ENCODE measurements around the gene ARHGEF6. TPM values are rescaled to one million over a fixed set of nuclear protein-coding genes. Genes with fewer than 3 reads are reported as not detected.

ARHGEF6 gene
- total RNA-seq, 1 donor from 2014 or later: 16.2 TPM

DNA sequence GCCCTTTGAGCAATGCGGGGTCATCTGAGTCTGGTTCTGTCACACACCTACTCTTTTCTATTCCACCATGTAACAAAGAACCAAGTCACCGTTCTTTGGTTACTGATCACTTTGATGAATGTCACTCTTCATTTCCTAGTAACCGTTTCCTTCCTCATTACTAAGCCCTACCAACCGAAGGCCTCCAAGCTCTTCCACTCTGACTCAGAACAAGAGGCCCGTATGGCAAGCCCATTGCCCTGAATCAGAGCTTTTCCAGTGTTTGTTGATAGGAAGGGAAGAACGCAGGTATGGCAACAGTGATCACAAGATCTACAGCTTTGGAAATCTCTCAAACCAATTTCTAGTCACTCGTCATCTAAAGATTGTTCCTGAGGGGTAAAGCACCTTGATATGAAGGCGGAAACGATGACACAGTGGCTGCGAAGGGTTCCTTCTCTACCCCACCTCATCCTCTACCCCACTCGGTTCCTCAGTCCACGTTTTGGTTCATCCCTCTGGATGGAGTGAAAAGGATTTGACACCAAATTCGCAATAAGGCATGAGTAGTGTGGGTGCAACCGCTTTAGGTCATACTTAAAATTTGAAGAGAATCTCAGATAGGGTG, 160.7 kb downstream of the ARHGEF6 start:
- DNase-seq (ENCODE audit: extremely low spot score in 2 of 2): no peak
- no peaks in the 10 kb centered on the region for H3K4me1 ChIP-seq
- intact Hi-C loops (cut with DNase I): no loop called here
- TF ChIP-seq POLR2A (IDR thresholded peaks at IDR 0.05) (no peak), POLR2AphosphoS5 (IDR thresholded peaks at IDR 0.05; ENCODE audit: insufficient read depth in 1 of 2, low read depth in 1 of 2) (no peak)
- TF ChIP-seq, protein P1, sequence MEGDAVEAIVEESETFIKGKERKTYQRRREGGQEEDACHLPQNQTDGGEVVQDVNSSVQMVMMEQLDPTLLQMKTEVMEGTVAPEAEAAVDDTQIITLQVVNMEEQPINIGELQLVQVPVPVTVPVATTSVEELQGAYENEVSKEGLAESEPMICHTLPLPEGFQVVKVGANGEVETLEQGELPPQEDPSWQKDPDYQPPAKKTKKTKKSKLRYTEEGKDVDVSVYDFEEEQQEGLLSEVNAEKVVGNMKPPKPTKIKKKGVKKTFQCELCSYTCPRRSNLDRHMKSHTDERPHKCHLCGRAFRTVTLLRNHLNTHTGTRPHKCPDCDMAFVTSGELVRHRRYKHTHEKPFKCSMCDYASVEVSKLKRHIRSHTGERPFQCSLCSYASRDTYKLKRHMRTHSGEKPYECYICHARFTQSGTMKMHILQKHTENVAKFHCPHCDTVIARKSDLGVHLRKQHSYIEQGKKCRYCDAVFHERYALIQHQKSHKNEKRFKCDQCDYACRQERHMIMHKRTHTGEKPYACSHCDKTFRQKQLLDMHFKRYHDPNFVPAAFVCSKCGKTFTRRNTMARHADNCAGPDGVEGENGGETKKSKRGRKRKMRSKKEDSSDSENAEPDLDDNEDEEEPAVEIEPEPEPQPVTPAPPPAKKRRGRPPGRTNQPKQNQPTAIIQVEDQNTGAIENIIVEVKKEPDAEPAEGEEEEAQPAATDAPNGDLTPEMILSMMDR (IDR thresholded peaks at IDR 0.05): no peak
- no peaks in the 10 kb centered on the region for H3K9me3 ChIP-seq
- no peak overlapping the region for H3K4me3 ChIP-seq
- H3K27ac ChIP-seq: no peak overlapping the region
- H3K27me3 ChIP-seq: no peaks in the 10 kb centered on the region
- no peaks in the 10 kb centered on the region for H3K36me3 ChIP-seq

DNA sequence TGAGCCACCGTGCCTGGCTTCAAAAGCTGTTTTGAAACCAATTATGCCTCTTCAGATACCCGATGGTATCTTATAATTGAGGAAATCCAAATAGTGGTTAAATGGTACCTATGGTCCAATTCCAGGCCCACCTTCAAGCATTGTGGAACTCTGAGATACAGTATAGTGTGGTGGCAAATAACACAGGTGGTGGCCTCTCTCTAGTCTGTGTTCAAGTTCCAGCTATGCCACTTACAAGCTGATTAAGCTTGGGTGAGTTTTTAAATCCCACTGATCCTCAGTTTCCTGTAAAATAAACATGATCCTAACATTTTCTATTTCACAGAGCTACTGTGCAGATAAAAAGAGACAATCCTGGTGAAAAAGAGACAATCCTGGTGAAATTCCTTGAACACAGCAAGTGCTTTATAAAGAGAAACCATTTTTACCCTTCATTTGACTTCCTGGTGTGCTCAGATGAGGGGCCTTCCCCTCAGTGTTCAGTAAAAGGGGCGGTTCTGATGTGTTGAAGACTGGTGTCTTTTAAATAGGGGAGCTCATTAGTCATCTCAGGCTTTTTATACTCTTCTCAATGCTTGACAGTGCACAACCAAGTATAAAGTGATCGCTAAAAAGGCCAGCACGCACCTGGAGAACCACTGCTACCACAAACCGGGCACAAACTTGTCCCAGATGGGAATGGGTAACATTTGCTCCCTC, 163.6 kb downstream of the ARHGEF6 start:
- Histone ChIP-seq H3K9me3 (no peaks in the 10 kb centered on the region), H3K27me3 (no peaks in the 10 kb centered on the region), H3K4me1 (no peaks in the 10 kb centered on the region), H3K36me3 (no peaks in the 10 kb centered on the region), H3K27ac (no peak overlapping the region), H3K4me3 (no peak overlapping the region)
- DNase-seq (ENCODE audit: extremely low spot score in 2 of 2): no peak
- TF ChIP-seq POLR2AphosphoS5 (IDR thresholded peaks at IDR 0.05; ENCODE audit: insufficient read depth in 1 of 2, low read depth in 1 of 2) (no peak), POLR2A (IDR thresholded peaks at IDR 0.05) (no peak)
- TF ChIP-seq, protein P1 (IDR thresholded peaks at IDR 0.05): no peak
- intact Hi-C loops (cut with DNase I): no loop called here

Small RNAs within 50 kb of the gene (small RNA-seq; reads per million reads assigned to genes)
- not detected for gene RF00019
- not detected for gene RNU6-972P

Other genes with a start within 250 kb of the ARHGEF6 start
- not detected for gene VGLL1, start 248.7 kb downstream of the ARHGEF6 start, total RNA-seq
- gene CD40LG, start 132.8 kb downstream of the ARHGEF6 start, total RNA-seq: not detected
- 193 TPM for gene RBMX, start 99.8 kb upstream of the ARHGEF6 start, total RNA-seq

Measured in vagina (tissue), 2 donors.